ENCODE measurements around the gene KCTD18. TPM values are rescaled to one million over a fixed set of nuclear protein-coding genes. Genes with fewer than 3 reads are reported as not detected.

The KCTD18 gene
- 10 to 100 TPM in 11 of 12 donors, not detected in 1; 11.4 to 16.7 (median 12.6) TPM for polyA plus RNA-seq (ENCODE audit: insufficient read length in 12 of 12)
- long read RNA-seq, donor 1, partial matches to known transcripts = 5 of 7 reads
- long read RNA-seq, donor 1, other reads (novel, unspliced or antisense) = 0 of 7 reads
- long read RNA-seq, donor 2, partial matches to known transcripts = 0 of 5 reads
- long read RNA-seq, donor 2, other reads (novel, unspliced or antisense) = 0 of 5 reads
- long read RNA-seq, donor 3, partial matches to known transcripts = 0 of 1 reads
- long read RNA-seq, donor 3, other reads (novel, unspliced or antisense) = 0 of 1 reads
- long read RNA-seq, donor 4, partial matches to known transcripts = 0 of 1 reads
- long read RNA-seq, donor 4, other reads (novel, unspliced or antisense) = 0 of 1 reads
- long read RNA-seq, donor 5, partial matches to known transcripts = 29 of 32 reads
- long read RNA-seq, donor 5, other reads (novel, unspliced or antisense) = 0 of 32 reads
- long read RNA-seq, donor 6, partial matches to known transcripts = 0 of 1 reads
- long read RNA-seq, donor 6, other reads (novel, unspliced or antisense) = 0 of 1 reads
- long read RNA-seq, donor 7, partial matches to known transcripts = 0 of 1 reads
- long read RNA-seq, donor 7, other reads (novel, unspliced or antisense) = 0 of 1 reads
- long read RNA-seq, donor 8, partial matches to known transcripts = 0 of 2 reads
- long read RNA-seq, donor 8, other reads (novel, unspliced or antisense) = 0 of 2 reads
- long read RNA-seq, donor 9 = 0 reads
- long read RNA-seq, donor 10, partial matches to known transcripts = 6 of 11 reads
- long read RNA-seq, donor 10, other reads (novel, unspliced or antisense) = 0 of 11 reads
- long read RNA-seq, donor 11, partial matches to known transcripts = 0 of 1 reads
- long read RNA-seq, donor 11, other reads (novel, unspliced or antisense) = 0 of 1 reads

GRCh38 chr2:200509612-200510433 lies at the start of gene KCTD18:
TSS of gene KCTD18 (minus strand) at chr2:200510068. CDS start at chr2:200507016, 3,052 bp downstream.
- peak; percentile 89 for DNase-seq

GRCh38 chr2:200540793-200541192 lies 30.9 kb upstream of the KCTD18 start:
- DNase-seq = no peak

GRCh38 chr2:200538139-200538538 lies 28.3 kb upstream of the KCTD18 start:
- DNase-seq = no peak

- no peak for DNase-seq
Observed at GRCh38 chr2:200534572-200534971, 24.7 kb upstream of the KCTD18 start.

GRCh38 chr2:200533754-200534153 lies 23.9 kb upstream of the KCTD18 start:
- no peak for DNase-seq

- no peak for DNase-seq
Observed at GRCh38 chr2:200528228-200528627, 18.4 kb upstream of the KCTD18 start.

GRCh38 chr2:200525882-200526651 lies 16.2 kb upstream of the KCTD18 start, which contains the start of gene SGO2:
TSS of gene SGO2 (plus strand) at chr2:200526207. CDS start at chr2:200532976, 6,769 bp downstream.
- DNase-seq = peak; percentile 95

GRCh38 chr2:200525551-200525881 lies 15.6 kb upstream of the KCTD18 start:
- DNase-seq = no peak

- DNase-seq = no peak
Observed at GRCh38 chr2:200525066-200525465, 15.2 kb upstream of the KCTD18 start.

- DNase-seq = no peak
Observed at GRCh38 chr2:200523604-200524003, 13.7 kb upstream of the KCTD18 start.

- DNase-seq = no peak
Observed at GRCh38 chr2:200523158-200523557, 13.3 kb upstream of the KCTD18 start.

- no peak for DNase-seq
Observed at GRCh38 chr2:200515155-200515554, 5.3 kb upstream of the KCTD18 start.

GRCh38 chr2:200509235-200509611 lies 645 bp downstream of the KCTD18 start:
- DNase-seq = no peak

- no peak for DNase-seq
Observed at GRCh38 chr2:200507179-200507578, 2.7 kb downstream of the KCTD18 start.

- no peak for DNase-seq
Observed at GRCh38 chr2:200506679-200507078, 3.2 kb downstream of the KCTD18 start.

- no peak for DNase-seq
Observed at GRCh38 chr2:200502196-200502595, 7.7 kb downstream of the KCTD18 start.

- no peak for DNase-seq
Observed at GRCh38 chr2:200498402-200499162, 11.3 kb downstream of the KCTD18 start.

GRCh38 chr2:200496696-200497095 lies 13.2 kb downstream of the KCTD18 start:
- no peak for DNase-seq

GRCh38 chr2:200494048-200494447 lies 15.8 kb downstream of the KCTD18 start:
- no peak for DNase-seq

GRCh38 chr2:200492656-200493055 lies 17.2 kb downstream of the KCTD18 start:
- DNase-seq = no peak

Measured in muscle of arm (tissue), 14 donors.